IMR-90 (cell line): ENCODE measurements around the gene COL5A1. TPM values are rescaled to one million over a fixed set of nuclear protein-coding genes. Genes with fewer than 3 reads are reported as not detected.

Experiments
- ATAC-seq: fragments of 200-7000 bp; cut with Tn5 transposase; 2 replicates; pipeline ENCODE4 v1.9.1; 2020; ENCODE audit warnings: low read depth, mild to moderate bottlenecking, moderate library complexity
- BruUV-seq: library from RNA; stranded (reverse); fragments of 400-500 nt; replicated peaks from 2 replicates; lab custom pipeline; 2021; lab: Mats Ljungman, UMichigan
- CTCF ChIA-PET: fragments of 300-600 bp; formaldehyde crosslinking; extraction: SDS; loops from one replicate; lab custom pipeline; 2021; ENCODE audit warnings: antibody characterized with exemption; lab: Yijun Ruan, JAX
- POLR2A ChIA-PET: fragments of 300-600 bp; sonication (Branson Sonifier 250); formaldehyde crosslinking; loops from one replicate; lab custom pipeline; 2022; ENCODE audit warnings: antibody characterized with exemption; ENCODE audit not compliant: unreplicated experiment; lab: Charles Lee
- DNase-seq: peaks from one replicate; pipeline ENCODE4 v3.0.0; 2013
- H2AFZ ChIP-seq: replicated peaks from 2 replicates; pipeline ENCODE3; 2013; ENCODE audit warnings: low read length, mild to moderate bottlenecking; ENCODE audit not compliant: poor library complexity
- H2AK5ac ChIP-seq: 2 replicates; pipeline ENCODE4 v1.6.1; 2013; ENCODE audit warnings: low read depth, low read length, inconsistent platforms
- H2AK9ac ChIP-seq: replicated peaks from 2 replicates; pipeline ENCODE3; 2013; ENCODE audit warnings: mild to moderate bottlenecking, low read depth, low read length, moderate library complexity; ENCODE audit not compliant: poor library complexity
- H2BK120ac ChIP-seq: 2 replicates; pipeline ENCODE4 v1.6.1; 2013; ENCODE audit warnings: low read depth, low read length, inconsistent platforms
- H2BK15ac ChIP-seq: 3 replicates; pipeline ENCODE4 v1.6.1; 2013; ENCODE audit warnings: low read depth, low read length, inconsistent platforms
- H2BK20ac ChIP-seq: 2 replicates; pipeline ENCODE4 v1.6.1; 2013; ENCODE audit warnings: low read depth, mild to moderate bottlenecking, inconsistent platforms, low read length, moderate library complexity
- H2BK5ac ChIP-seq: 2 replicates; pipeline ENCODE4 v1.6.1; 2013; ENCODE audit warnings: mild to moderate bottlenecking, low read depth, low read length, inconsistent platforms; ENCODE audit not compliant: poor library complexity, severe bottlenecking
- H3K14ac ChIP-seq: replicated peaks from 2 replicates; pipeline ENCODE4 v1.6.1; 2013; ENCODE audit warnings: low read depth, low read length, inconsistent platforms
- H3K18ac ChIP-seq: 2 replicates; pipeline ENCODE4 v1.6.1; 2013; ENCODE audit warnings: low read depth, low read length, control low read depth
- H3K23ac ChIP-seq: 2 replicates; pipeline ENCODE4 v1.6.1; 2013; ENCODE audit warnings: low read depth, low read length, inconsistent platforms
- H3K27ac ChIP-seq: 2 replicates; pipeline ENCODE4 v1.5.1; 2013; ENCODE audit warnings: mild to moderate bottlenecking, control low read depth, low read length; ENCODE audit not compliant: insufficient read depth
- H3K27me3 ChIP-seq: 2 replicates; pipeline ENCODE4 v1.6.1; 2013; ENCODE audit warnings: low read length; ENCODE audit not compliant: control insufficient read depth, insufficient read depth
- H3K36me3 ChIP-seq: 2 replicates; pipeline ENCODE4 v1.6.1; 2013; ENCODE audit warnings: low read length, mixed read lengths; ENCODE audit not compliant: control insufficient read depth, insufficient read depth
- H3K4ac ChIP-seq: 2 replicates; pipeline ENCODE4 v1.6.1; 2013; ENCODE audit warnings: low read depth, low read length, inconsistent platforms
- H3K4me1 ChIP-seq: 2 replicates; pipeline ENCODE4 v1.6.1; 2013; ENCODE audit warnings: low read length, mixed read lengths; ENCODE audit not compliant: control insufficient read depth, insufficient read depth
- H3K4me2 ChIP-seq: 2 replicates; pipeline ENCODE4 v1.6.1; 2013; ENCODE audit warnings: low read depth, mild to moderate bottlenecking, control low read depth, low read length, moderate library complexity
- H3K4me3 ChIP-seq: 2 replicates; pipeline ENCODE4 v1.5.1; 2013; ENCODE audit warnings: low read depth, mild to moderate bottlenecking, control low read depth, low read length, moderate library complexity; ENCODE audit not compliant: insufficient read depth
- H3K56ac ChIP-seq: 2 replicates; pipeline ENCODE4 v1.6.1; 2013; ENCODE audit warnings: low read length, inconsistent platforms; ENCODE audit not compliant: insufficient read depth; ENCODE audit errors: extremely low read depth
- H3K79me1 ChIP-seq, 2 experiments: 2 replicates each; pipeline ENCODE4 v1.6.1; 2013; ENCODE audit warnings: low read length in 2 of 2, inconsistent platforms in 1 of 2, low read depth in 1 of 2
- H3K9ac ChIP-seq: 2 replicates; pipeline ENCODE4 v1.6.1; 2013; ENCODE audit warnings: low read depth, low read length, control low read depth
- H3K9me1 ChIP-seq: 2 replicates; pipeline ENCODE4 v1.6.1; 2013; ENCODE audit warnings: low read length, inconsistent platforms; ENCODE audit not compliant: insufficient read depth
- H3K9me3 ChIP-seq: 2 replicates; pipeline ENCODE4 v1.6.1; 2013; ENCODE audit warnings: low read length; ENCODE audit not compliant: control insufficient read depth, insufficient read depth
- H4K20me1 ChIP-seq: 2 replicates; pipeline ENCODE4 v1.6.1; 2013; ENCODE audit warnings: low read length, inconsistent platforms; ENCODE audit not compliant: insufficient read depth
- H4K5ac ChIP-seq: 2 replicates; pipeline ENCODE4 v1.6.1; 2013; ENCODE audit warnings: mild to moderate bottlenecking, low read depth, low read length, control low read depth
- H4K8ac ChIP-seq, 2 experiments: 2 replicates each; pipeline ENCODE4 v1.6.1; 2013; ENCODE audit warnings: low read depth in 2 of 2, low read length in 2 of 2, control low read depth in 1 of 2, inconsistent platforms in 1 of 2
- H4K91ac ChIP-seq: 2 replicates; pipeline ENCODE4 v1.6.1; 2013; ENCODE audit warnings: low read depth, low read length, inconsistent platforms; ENCODE audit not compliant: insufficient read depth
- BHLHE40 ChIP-seq: fragments of 150-350 bp; IDR thresholded peaks from 2 replicates; pipeline ENCODE4 v1.6.1; 2016; ENCODE audit warnings: mild to moderate bottlenecking, low read depth, low read length
- CEBPB ChIP-seq: IDR thresholded peaks from 2 replicates; pipeline ENCODE4 v1.6.1; 2012; ENCODE audit warnings: low read depth, low read length, improper control_type of control experiment
- CHD1 ChIP-seq: IDR thresholded peaks from 2 replicates; pipeline ENCODE4 v1.6.1; 2012; ENCODE audit warnings: low read depth, low read length, improper control_type of control experiment
- FOS ChIP-seq: fragments of 150-350 bp; IDR thresholded peaks from 2 replicates; pipeline ENCODE4 v1.6.1; 2016; ENCODE audit warnings: low read depth, low read length
- MAFK ChIP-seq: IDR thresholded peaks from 2 replicates; pipeline ENCODE4 v1.6.1; 2012; ENCODE audit warnings: low read depth, low read length, improper control_type of control experiment
- MAZ ChIP-seq: IDR thresholded peaks from 2 replicates; pipeline ENCODE4 v1.6.1; 2012; ENCODE audit warnings: low read depth, mild to moderate bottlenecking, low read length, improper control_type of control experiment, moderate library complexity, borderline replicate concordance
- MXI1 ChIP-seq: IDR thresholded peaks from 2 replicates; pipeline ENCODE4 v1.6.1; 2012; ENCODE audit warnings: low read depth, mild to moderate bottlenecking, low read length, moderate library complexity, borderline replicate concordance
- NFE2L2 ChIP-seq: fragments of 150-350 bp; IDR thresholded peaks from 2 replicates; pipeline ENCODE4 v1.6.1; 2016; ENCODE audit warnings: low read depth, mild to moderate bottlenecking, low read length
- POLR2A ChIP-seq: IDR thresholded peaks from 2 replicates; pipeline ENCODE4 v1.6.1; 2012; ENCODE audit warnings: mild to moderate bottlenecking, low read depth, low read length
- RAD21 ChIP-seq: IDR thresholded peaks from 2 replicates; pipeline ENCODE4 v1.6.1; 2012; ENCODE audit warnings: low read length, improper control_type of control experiment
- RCOR1 ChIP-seq: IDR thresholded peaks from 2 replicates; pipeline ENCODE4 v1.6.1; 2012; ENCODE audit warnings: mild to moderate bottlenecking, low read length, improper control_type of control experiment; ENCODE audit not compliant: insufficient replicate concordance
- RFX5 ChIP-seq: IDR thresholded peaks from 2 replicates; pipeline ENCODE4 v1.8.0; 2012; ENCODE audit warnings: low read depth, mild to moderate bottlenecking, low read length, moderate library complexity
- SMC3 ChIP-seq: fragments of 150-350 bp; IDR thresholded peaks from 2 replicates; pipeline ENCODE4 v1.6.1; 2016; ENCODE audit warnings: low read depth, mild to moderate bottlenecking, antibody characterized with exemption, low read length, moderate library complexity
- whole genome bisulfite sequencing, 2 experiments: methylation state at CpG; one replicate each; pipeline versions ENCODE4 v1.1.5 to v1.1.7; 2013; ENCODE audit warnings: missing lambda C conversion rate in 2 of 2; ENCODE audit not compliant: insufficient read length in 1 of 2; ENCODE audit errors: extremely low coverage in 2 of 2; 5-methylcytosine and 5-hydroxymethylcytosine counted together
- dilution Hi-C: fragments of 300-500 bp; cut with HindIII; formaldehyde crosslinking; loops from one replicate; pipeline ENCODE4 v1.14.3; 2018; ENCODE audit warnings: low sequenced_read_pairs; ENCODE audit not compliant: unreplicated experiment
- in situ Hi-C: fragments of 300-500 bp; cut with MboI; formaldehyde crosslinking; loops from 3 replicates; pipeline ENCODE4 v1.14.3; 2019; ENCODE audit warnings: low sequenced_read_pairs, inconsistent platforms, mixed read lengths
- intact Hi-C: fragments of 100-400 bp; cut with micrococcal nuclease; formaldehyde crosslinking; loops from 2 replicates; pipeline ENCODE4 v1.10.0; 2022
- polyA plus RNA-seq, 3 experiments: library from polyadenylated mRNA; depleted of rRNA; stranded (reverse); fragments of >200 nt; gene quantifications; 2 replicates each; pipeline ENCODE4 v1.2.3, GENCODE V29; 2012; ENCODE audit warnings: low replicate concordance in 1 of 3
- total RNA-seq: library from RNA; depleted of rRNA; stranded (reverse); fragments of >200 nt; gene quantifications from 2 replicates; pipeline ENCODE4 v1.2.3, GENCODE V29; 2012
- TF ChIP-seq, protein P1 (sequence below): fragments of 150-350 bp; IDR thresholded peaks from 2 replicates; pipeline ENCODE4 v1.6.1; 2016; ENCODE audit warnings: low read depth, mild to moderate bottlenecking, low read length, moderate library complexity, borderline replicate concordance
- TF ChIP-seq, protein P2 (sequence below): fragments of 150-350 bp; IDR thresholded peaks from 2 replicates; pipeline ENCODE4 v1.6.1; 2017; ENCODE audit warnings: mild to moderate bottlenecking, antibody characterized with exemption, low read length, low read depth
- TF ChIP-seq, protein P3 (sequence below): conservative IDR thresholded peaks from 2 replicates; pipeline ENCODE4 v1.5.1; 2012; ENCODE audit warnings: mild to moderate bottlenecking, low read depth, low read length, improper control_type of control experiment

Gene COL5A1
- total and polyA plus RNA-seq, 2 of the 4 experiments (the other 2 are of a cell fraction) = 19.2 to 173 TPM

DNA sequence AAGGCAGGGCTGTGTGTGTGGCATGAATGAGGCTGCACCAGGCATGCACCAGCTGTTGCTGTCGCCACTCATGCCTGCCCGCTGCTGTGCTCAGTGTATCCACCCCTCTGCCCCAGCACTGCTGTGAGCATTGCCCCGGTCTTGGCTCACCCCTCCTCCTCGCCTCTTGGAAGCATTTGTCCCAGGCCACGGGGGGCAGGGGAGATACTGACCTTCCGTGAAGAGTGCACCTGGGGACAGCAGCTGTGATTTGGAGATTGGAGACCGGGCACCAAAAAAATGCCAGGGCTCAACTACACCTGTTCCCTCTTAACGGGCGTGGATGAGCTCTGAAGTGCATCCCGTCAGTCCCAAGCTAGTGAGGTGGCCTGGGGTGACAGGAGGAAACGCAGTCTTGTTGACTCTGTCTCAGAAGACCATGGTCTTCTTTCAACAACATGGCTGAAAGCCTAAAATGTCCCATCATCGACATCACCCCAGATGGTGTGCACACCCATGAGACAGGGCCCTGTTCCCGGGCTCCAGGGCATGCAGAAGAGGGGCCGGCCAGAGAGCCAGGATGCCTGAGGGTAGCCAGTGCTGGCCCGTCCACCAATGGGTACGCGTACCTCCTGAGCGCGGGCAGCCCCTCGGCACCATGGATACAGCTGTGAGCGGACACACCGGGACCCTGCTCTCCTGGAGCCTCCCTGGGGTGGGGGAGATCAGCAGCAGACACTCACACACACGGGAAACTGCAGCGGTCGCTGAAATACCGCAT is 115.8 kb downstream of the COL5A1 start:
- Histone ChIP-seq H3K4me2 (no peak overlapping the region), H2AK9ac (peak overlapping the region; percentile 73), H3K18ac (no peak overlapping the region), H2BK20ac (no peak overlapping the region), H3K4me3 (no peak overlapping the region), H2AK5ac (no peak overlapping the region), H3K9me1 (peaks cover 16% of the 10 kb centered on the region), H2AFZ (no peak overlapping the region), H3K79me1 (peaks cover 15 to 62% of the 10 kb centered on the region in 2 experiments), H4K20me1 (peaks cover 68% of the 10 kb centered on the region), H2BK5ac (no peak overlapping the region), H2BK15ac (no peak overlapping the region), H3K4me1 (no peaks in the 10 kb centered on the region), H3K36me3 (peaks cover 93% of the 10 kb centered on the region), H3K9ac (no peak overlapping the region), H4K91ac (no peak overlapping the region), H3K27ac (no peak overlapping the region), H3K56ac (no peak overlapping the region), H3K27me3 (no peaks in the 10 kb centered on the region), H2BK120ac (no peak overlapping the region), H3K4ac (no peak overlapping the region), H3K9me3 (no peaks in the 10 kb centered on the region), H4K8ac (no peak overlapping the region), H3K23ac (no peak overlapping the region), H4K5ac (no peak overlapping the region), H3K14ac (no peak overlapping the region)
- dilution Hi-C loops (no loop called here), in situ Hi-C loops (no loop called here), intact Hi-C loops (no loop called here)
- no peak for ATAC-seq
- CTCF ChIA-PET = no interaction called here
- no peak for DNase-seq
- POLR2A ChIA-PET = no interaction called here
- TF ChIP-seq BHLHE40 (no peak), FOS (no peak), RCOR1 (no peak), MAZ (no peak), POLR2A (no peak), NFE2L2 (no peak), RFX5 (no peak), MAFK (no peak), RAD21 (no peak), CEBPB (no peak), SMC3 (no peak), MXI1 (no peak), CHD1 (no peak)
- TF ChIP-seq, protein P1, sequence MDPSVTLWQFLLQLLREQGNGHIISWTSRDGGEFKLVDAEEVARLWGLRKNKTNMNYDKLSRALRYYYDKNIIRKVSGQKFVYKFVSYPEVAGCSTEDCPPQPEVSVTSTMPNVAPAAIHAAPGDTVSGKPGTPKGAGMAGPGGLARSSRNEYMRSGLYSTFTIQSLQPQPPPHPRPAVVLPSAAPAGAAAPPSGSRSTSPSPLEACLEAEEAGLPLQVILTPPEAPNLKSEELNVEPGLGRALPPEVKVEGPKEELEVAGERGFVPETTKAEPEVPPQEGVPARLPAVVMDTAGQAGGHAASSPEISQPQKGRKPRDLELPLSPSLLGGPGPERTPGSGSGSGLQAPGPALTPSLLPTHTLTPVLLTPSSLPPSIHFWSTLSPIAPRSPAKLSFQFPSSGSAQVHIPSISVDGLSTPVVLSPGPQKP = no peak
- TF ChIP-seq, protein P2, sequence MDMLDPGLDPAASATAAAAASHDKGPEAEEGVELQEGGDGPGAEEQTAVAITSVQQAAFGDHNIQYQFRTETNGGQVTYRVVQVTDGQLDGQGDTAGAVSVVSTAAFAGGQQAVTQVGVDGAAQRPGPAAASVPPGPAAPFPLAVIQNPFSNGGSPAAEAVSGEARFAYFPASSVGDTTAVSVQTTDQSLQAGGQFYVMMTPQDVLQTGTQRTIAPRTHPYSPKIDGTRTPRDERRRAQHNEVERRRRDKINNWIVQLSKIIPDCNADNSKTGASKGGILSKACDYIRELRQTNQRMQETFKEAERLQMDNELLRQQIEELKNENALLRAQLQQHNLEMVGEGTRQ = no peak
- TF ChIP-seq, protein P3, sequence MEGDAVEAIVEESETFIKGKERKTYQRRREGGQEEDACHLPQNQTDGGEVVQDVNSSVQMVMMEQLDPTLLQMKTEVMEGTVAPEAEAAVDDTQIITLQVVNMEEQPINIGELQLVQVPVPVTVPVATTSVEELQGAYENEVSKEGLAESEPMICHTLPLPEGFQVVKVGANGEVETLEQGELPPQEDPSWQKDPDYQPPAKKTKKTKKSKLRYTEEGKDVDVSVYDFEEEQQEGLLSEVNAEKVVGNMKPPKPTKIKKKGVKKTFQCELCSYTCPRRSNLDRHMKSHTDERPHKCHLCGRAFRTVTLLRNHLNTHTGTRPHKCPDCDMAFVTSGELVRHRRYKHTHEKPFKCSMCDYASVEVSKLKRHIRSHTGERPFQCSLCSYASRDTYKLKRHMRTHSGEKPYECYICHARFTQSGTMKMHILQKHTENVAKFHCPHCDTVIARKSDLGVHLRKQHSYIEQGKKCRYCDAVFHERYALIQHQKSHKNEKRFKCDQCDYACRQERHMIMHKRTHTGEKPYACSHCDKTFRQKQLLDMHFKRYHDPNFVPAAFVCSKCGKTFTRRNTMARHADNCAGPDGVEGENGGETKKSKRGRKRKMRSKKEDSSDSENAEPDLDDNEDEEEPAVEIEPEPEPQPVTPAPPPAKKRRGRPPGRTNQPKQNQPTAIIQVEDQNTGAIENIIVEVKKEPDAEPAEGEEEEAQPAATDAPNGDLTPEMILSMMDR = no peak
- 77% methylated on average over 3 of the region's 26 CpGs; no CpG with 5 or more reads in 1 of the 2 experiments for WGBS, 2 experiments
- BruUV-seq = no TSS peak
